Measurements from ENCODE around the gene KRT26. TPM values are rescaled to one million over a fixed set of nuclear protein-coding genes. Genes with fewer than 3 reads are reported as not detected.
"Not testable (repeated sequence)": the region's sequence is repeated elsewhere in the genome, so short reads cannot be mapped to it uniquely, and the experiment has no call there.

Gene KRT26
- total RNA-seq, 1 experiment from 2014 or later: not detected

- no TSS peak for BruUV-seq (replicated peaks)
- Mint-ChIP-seq H3K4me1 (ENCODE audit: insufficient read depth, unreplicated experiment) (no peaks in the 10 kb centered on the region), H3K9me3 (ENCODE audit: unreplicated experiment) (peaks cover 8% of the 10 kb centered on the region), H3K27ac (ENCODE audit: low read depth, unreplicated experiment) (no peak overlapping the region), H3K27me3 (ENCODE audit: insufficient read depth, unreplicated experiment) (peaks cover 67% of the 10 kb centered on the region), H3K4me3 (ENCODE audit: unreplicated experiment) (no peak overlapping the region), H3K36me3 (ENCODE audit: insufficient read depth, unreplicated experiment) (no peaks in the 10 kb centered on the region)
- TF ChIP-seq, protein P1, sequence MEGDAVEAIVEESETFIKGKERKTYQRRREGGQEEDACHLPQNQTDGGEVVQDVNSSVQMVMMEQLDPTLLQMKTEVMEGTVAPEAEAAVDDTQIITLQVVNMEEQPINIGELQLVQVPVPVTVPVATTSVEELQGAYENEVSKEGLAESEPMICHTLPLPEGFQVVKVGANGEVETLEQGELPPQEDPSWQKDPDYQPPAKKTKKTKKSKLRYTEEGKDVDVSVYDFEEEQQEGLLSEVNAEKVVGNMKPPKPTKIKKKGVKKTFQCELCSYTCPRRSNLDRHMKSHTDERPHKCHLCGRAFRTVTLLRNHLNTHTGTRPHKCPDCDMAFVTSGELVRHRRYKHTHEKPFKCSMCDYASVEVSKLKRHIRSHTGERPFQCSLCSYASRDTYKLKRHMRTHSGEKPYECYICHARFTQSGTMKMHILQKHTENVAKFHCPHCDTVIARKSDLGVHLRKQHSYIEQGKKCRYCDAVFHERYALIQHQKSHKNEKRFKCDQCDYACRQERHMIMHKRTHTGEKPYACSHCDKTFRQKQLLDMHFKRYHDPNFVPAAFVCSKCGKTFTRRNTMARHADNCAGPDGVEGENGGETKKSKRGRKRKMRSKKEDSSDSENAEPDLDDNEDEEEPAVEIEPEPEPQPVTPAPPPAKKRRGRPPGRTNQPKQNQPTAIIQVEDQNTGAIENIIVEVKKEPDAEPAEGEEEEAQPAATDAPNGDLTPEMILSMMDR (IDR thresholded peaks at IDR 0.05; ENCODE audit: unreplicated experiment): no peak
- intact Hi-C loops (cut with micrococcal nuclease): no loop called here
- ChIA-PET POLR2A (interaction anchor here (1.0 to 1.6 kb wide), 2 partner anchors 8 to 257 kb away, joined by 4 to 6 read pairs; no protein-coding TSS in a partner anchor), CTCF (interaction anchor here (0.7 kb wide), 1 partner anchor 10 kb away, joined by 3 read pairs; no protein-coding TSS in a partner anchor)
- DNase-seq (ENCODE audit: unreplicated experiment): no peak
These were observed 18.2 kb downstream of the KRT26 start for GRCh38 chr17:40753804-40754203.

DNA sequence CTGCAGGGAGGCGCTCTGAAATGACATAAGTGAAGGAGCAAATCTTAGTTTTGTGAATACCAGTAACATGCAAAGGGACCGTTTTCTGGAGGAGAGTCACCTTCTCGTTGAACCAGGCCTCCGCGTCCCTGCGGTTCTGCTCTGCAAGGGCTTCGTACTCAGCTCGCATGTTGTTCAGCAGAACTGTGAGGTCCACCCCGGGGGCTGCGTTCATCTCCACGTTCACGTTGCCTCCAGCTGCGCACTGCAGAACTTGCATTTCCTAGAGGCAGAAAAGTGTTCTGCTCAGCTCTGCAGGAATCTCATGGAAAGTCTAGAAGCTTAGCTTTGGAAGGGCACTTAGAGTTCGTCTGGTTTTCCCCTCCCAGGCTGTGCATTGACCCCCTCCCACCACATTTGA lies 20.9 kb downstream of the KRT26 start:
- no peaks in the 10 kb centered on the region for H3K36me3 Mint-ChIP-seq (ENCODE audit: insufficient read depth, unreplicated experiment)
- H3K9me3 Mint-ChIP-seq (ENCODE audit: unreplicated experiment): no peaks in the 10 kb centered on the region
- H3K27ac Mint-ChIP-seq (ENCODE audit: low read depth, unreplicated experiment): no peak overlapping the region
- DNase-seq (ENCODE audit: unreplicated experiment): no peak
- H3K4me1 Mint-ChIP-seq (ENCODE audit: insufficient read depth, unreplicated experiment): no peaks in the 10 kb centered on the region
- no TSS peak for BruUV-seq (replicated peaks)
- intact Hi-C loops (cut with micrococcal nuclease): no loop called here
- ChIA-PET POLR2A (no interaction called here), CTCF (interaction anchor here (0.6 kb wide), 1 partner anchor 1197 kb away, joined by 3 read pairs; no protein-coding TSS in a partner anchor)
- no peak overlapping the region for H3K4me3 Mint-ChIP-seq (ENCODE audit: unreplicated experiment)
- peaks cover 64% of the 10 kb centered on the region for H3K27me3 Mint-ChIP-seq (ENCODE audit: insufficient read depth, unreplicated experiment)
- TF ChIP-seq, protein P1 (IDR thresholded peaks at IDR 0.05; ENCODE audit: unreplicated experiment): no peak

DNA sequence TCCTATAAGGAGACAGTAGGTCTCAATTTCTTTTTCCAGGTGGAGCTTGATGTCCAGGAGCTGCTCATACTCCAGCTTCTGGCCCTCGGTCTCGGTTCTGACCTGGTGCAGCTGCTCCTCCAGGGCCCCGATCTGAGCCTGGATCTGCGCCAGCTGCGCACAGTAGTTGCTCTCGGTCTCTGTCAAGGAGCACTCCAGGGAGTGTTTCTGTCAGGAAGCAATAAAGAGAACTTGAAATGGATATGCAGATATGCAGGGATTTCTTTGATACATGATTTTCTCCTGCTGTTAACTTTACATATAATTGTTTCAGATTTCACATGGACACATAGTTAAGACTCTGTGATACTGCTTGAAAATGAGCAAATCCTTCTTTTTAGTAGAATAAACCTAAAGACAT lies 21.6 kb downstream of the KRT26 start:
- POLR2A ChIA-PET: no interaction called here
- H3K27me3 Mint-ChIP-seq (ENCODE audit: insufficient read depth, unreplicated experiment): peaks cover 64% of the 10 kb centered on the region
- BruUV-seq (replicated peaks): no TSS peak
- H3K27ac Mint-ChIP-seq (ENCODE audit: low read depth, unreplicated experiment): no peak overlapping the region
- H3K36me3 Mint-ChIP-seq (ENCODE audit: insufficient read depth, unreplicated experiment): no peaks in the 10 kb centered on the region
- no peak for DNase-seq (ENCODE audit: unreplicated experiment)
- H3K9me3 Mint-ChIP-seq (ENCODE audit: unreplicated experiment): no peaks in the 10 kb centered on the region
- CTCF ChIA-PET: interaction anchor here (0.6 to 0.7 kb wide), 2 partner anchors 42 to 1198 kb away, joined by 3 to 6 read pairs; no protein-coding TSS in a partner anchor
- intact Hi-C loops (cut with micrococcal nuclease): no loop called here
- TF ChIP-seq, protein P1 (IDR thresholded peaks at IDR 0.05; ENCODE audit: unreplicated experiment): no peak
- H3K4me1 Mint-ChIP-seq (ENCODE audit: insufficient read depth, unreplicated experiment): no peaks in the 10 kb centered on the region
- H3K4me3 Mint-ChIP-seq (ENCODE audit: unreplicated experiment): no peak overlapping the region

DNA sequence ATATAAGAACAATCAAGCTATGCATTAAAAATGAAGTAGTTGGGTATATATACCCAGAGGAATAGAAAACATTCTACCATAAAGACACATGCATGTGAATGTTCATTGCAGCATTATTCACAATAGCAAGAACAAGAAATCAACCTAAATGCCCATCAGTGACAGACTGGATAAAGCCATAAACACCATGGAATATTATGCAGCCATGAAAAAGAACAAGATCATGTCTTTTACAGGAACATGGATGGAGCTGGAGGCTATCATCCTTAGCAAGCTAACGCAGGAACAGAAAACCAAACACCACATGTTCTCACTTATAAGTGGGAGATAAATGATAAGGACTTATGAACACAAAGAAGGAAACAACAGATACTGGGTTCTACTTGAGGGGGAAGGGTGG lies 23.3 kb downstream of the KRT26 start:
- H3K4me1 Mint-ChIP-seq (ENCODE audit: insufficient read depth, unreplicated experiment); DNase-seq (ENCODE audit: unreplicated experiment); H3K27ac Mint-ChIP-seq (ENCODE audit: low read depth, unreplicated experiment); H3K4me3 Mint-ChIP-seq (ENCODE audit: unreplicated experiment); BruUV-seq (replicated peaks); POLR2A ChIA-PET; H3K36me3 Mint-ChIP-seq (ENCODE audit: insufficient read depth, unreplicated experiment); H3K9me3 Mint-ChIP-seq (ENCODE audit: unreplicated experiment); CTCF ChIA-PET; intact Hi-C loops (cut with micrococcal nuclease): not testable (repeated sequence)
- H3K27me3 Mint-ChIP-seq (ENCODE audit: insufficient read depth, unreplicated experiment): peaks cover 55% of the 10 kb centered on the region

DNA sequence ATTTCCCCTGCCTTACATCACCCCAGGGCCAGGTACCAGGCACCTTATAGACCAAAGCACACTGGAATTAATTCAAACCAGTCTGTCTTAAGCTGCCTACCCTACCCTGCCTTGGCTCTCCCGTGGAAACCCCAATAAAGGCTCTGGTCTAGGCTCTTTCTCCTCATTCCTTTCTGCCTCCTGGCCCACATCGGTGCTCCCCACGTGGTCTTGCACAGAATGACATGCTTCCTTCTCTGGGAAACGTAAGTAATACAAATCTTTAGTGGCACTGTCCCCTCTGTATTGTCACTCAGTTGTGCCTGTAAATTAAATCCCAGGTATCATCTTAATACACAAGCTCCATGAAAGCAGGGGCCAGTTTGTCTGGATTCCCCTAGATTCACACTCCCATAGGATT lies 33.4 kb downstream of the KRT26 start:
- intact Hi-C loops (cut with micrococcal nuclease): no loop called here
- Mint-ChIP-seq H3K27me3 (ENCODE audit: insufficient read depth, unreplicated experiment) (peaks cover 43% of the 10 kb centered on the region), H3K36me3 (ENCODE audit: insufficient read depth, unreplicated experiment) (no peaks in the 10 kb centered on the region), H3K4me1 (ENCODE audit: insufficient read depth, unreplicated experiment) (peaks cover 7% of the 10 kb centered on the region), H3K4me3 (ENCODE audit: unreplicated experiment) (no peak overlapping the region), H3K9me3 (ENCODE audit: unreplicated experiment) (peaks cover 8% of the 10 kb centered on the region), H3K27ac (ENCODE audit: low read depth, unreplicated experiment) (no peak overlapping the region)
- TF ChIP-seq, protein P1 (IDR thresholded peaks at IDR 0.05; ENCODE audit: unreplicated experiment): no peak
- DNase-seq (ENCODE audit: unreplicated experiment): no peak
- ChIA-PET POLR2A (no interaction called here), CTCF (no interaction called here)
- BruUV-seq (replicated peaks): no TSS peak

Measured in MCF 10A (cell line).